Brain microvascular endothelial cell (primary cell): Measurements from ENCODE around the gene STX2.
"Not testable (repeated sequence)": the region's sequence is repeated elsewhere in the genome, so short reads cannot be mapped to it uniquely, and the experiment has no call there.

ENCODE experiments used
- DNase-seq: peaks from one replicate; pipeline ENCODE4 v3.0.0-alpha.2; 2020
- H3K27ac ChIP-seq: fragments of 250-450 bp; sonication (Bioruptor Pico); 2 replicates; pipeline ENCODE4 v1.5.1; 2020; ENCODE audit warnings: mild to moderate bottlenecking, moderate library complexity
- H3K27me3 ChIP-seq: fragments of 250-450 bp; sonication (Bioruptor Pico); replicated peaks from 2 replicates; pipeline ENCODE4 v1.5.1; 2020; ENCODE audit warnings: mild to moderate bottlenecking
- H3K36me3 ChIP-seq: fragments of 250-450 bp; sonication (Bioruptor Pico); replicated peaks from 2 replicates; pipeline ENCODE4 v1.5.1; 2020; ENCODE audit warnings: mild to moderate bottlenecking
- H3K4me3 ChIP-seq: 2 replicates; pipeline ENCODE4 v1.5.1; 2011; ENCODE audit warnings: low read depth, mild to moderate bottlenecking, control low read depth, low read length, moderate library complexity
- CTCF ChIP-seq: IDR thresholded peaks from 2 replicates; pipeline ENCODE4 v1.5.1; 2011; ENCODE audit warnings: low read depth, mild to moderate bottlenecking, moderate library complexity, low read length, control low read depth, inconsistent platforms; ENCODE audit errors: missing control alignments
- in situ Hi-C: cut with HindIII; loops from 2 replicates; pipeline ENCODE4 v1.10.0; 2017; ENCODE audit warnings: low sequenced_read_pairs, low pct_ligation_motif_present

The STX2 gene

GRCh38 chr12:130754234-130754901 is 84.7 kb downstream of the STX2 start:
- Histone ChIP-seq H3K36me3 (no peaks in the 10 kb centered on the region), H3K4me3 (no peak overlapping the region), H3K27me3 (no peaks in the 10 kb centered on the region), H3K27ac (no peak overlapping the region)
- no peak for TF ChIP-seq CTCF
- in situ Hi-C loops, result no loop called here
- no peak for DNase-seq

- Histone ChIP-seq H3K27ac (no peak overlapping the region), H3K27me3 (no peaks in the 10 kb centered on the region)
- DNase-seq, result no peak
Observed at GRCh38 chr12:130752692-130753230, 86.3 kb downstream of the STX2 start.

DNA sequence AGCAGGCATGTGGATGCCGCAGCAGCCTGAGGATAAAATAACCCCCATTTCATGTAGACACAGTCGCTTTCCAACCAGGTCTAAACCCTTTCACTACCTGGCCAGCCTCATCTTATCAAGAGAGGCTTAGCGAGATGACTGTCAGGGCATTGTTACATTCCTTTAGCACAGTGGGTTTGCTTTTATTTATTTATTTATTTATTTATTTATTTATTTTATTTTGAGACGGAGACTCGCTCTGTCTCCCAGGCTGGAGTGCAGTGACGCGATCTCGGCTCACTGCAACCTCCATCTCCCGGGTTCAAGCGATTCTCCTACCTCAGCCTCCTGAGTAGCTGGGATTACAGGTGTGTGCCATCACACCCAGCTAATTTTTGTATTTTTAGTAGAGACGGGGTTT is 87.0 kb downstream of the STX2 start:
- H3K36me3 ChIP-seq, in situ Hi-C loops, H3K27me3 ChIP-seq, H3K27ac ChIP-seq, DNase-seq, H3K4me3 ChIP-seq: not testable (repeated sequence)

More at GRCh38 chr12:130752692-130753230, 86.3 kb downstream of the STX2 start:
- Histone ChIP-seq H3K4me3 (no peak overlapping the region), H3K36me3 (no peaks in the 10 kb centered on the region)
- no peak for TF ChIP-seq CTCF
- in situ Hi-C loops, result no loop called here

- TF ChIP-seq CTCF, result no peak
- Histone ChIP-seq H3K4me3 (no peak overlapping the region), H3K36me3 (no peaks in the 10 kb centered on the region), H3K27me3 (no peaks in the 10 kb centered on the region), H3K27ac (no peak overlapping the region)
- in situ Hi-C loops, result no loop called here
- DNase-seq, result no peak
Observed at GRCh38 chr12:130748786-130749185, 90.3 kb downstream of the STX2 start.

DNA sequence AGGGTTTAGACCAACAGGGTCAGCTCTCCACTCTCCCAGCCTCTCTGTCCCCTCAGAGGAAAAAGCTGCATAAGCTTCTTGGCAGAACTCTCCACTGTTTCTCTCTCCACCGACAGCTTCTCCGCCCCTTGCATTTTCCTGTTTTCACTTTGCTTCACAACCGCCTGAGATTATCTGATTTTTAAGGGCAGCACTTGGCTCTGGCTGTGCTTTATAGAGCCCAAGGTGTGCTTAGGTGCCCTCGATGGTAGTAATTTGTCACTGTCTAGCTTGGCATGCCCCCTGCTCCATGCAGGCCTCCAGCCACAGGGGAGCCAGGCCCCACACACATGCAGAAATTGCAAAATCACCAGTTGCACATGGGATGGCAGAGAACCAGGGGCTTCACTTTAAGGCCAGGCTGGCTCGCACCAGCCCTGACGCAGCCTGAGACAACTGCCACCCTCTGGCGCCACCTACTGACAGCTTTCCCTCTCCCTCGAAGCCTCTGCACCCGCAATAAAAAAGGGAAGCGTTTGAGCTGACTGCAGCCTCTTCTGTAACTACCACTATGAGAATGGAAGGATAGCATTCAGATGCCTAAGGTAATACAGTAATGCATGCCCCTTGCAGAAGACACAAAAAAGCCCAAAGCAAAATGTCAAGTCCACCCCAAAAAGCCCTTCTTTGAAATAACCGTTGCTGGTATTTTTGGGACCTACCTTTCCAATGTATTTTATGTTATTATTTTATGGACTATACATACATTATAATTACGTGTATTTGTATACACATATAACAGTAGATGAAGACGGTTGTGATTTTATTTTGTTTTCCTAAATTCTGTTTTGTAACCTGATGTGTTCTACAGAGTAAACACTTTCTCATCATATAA is 90.9 kb downstream of the STX2 start:
- Histone ChIP-seq H3K27ac (no peak overlapping the region), H3K4me3 (no peak overlapping the region), H3K27me3 (no peaks in the 10 kb centered on the region), H3K36me3 (no peaks in the 10 kb centered on the region)
- peak; percentile 68 for DNase-seq
- in situ Hi-C loops, result no loop called here
- peak; percentile 93 for TF ChIP-seq CTCF

- no peak for TF ChIP-seq CTCF
- no peak overlapping the region for H3K27ac ChIP-seq
- H3K36me3 ChIP-seq, result no peaks in the 10 kb centered on the region
- no peak for DNase-seq
- in situ Hi-C loops, result no loop called here
- no peaks in the 10 kb centered on the region for H3K27me3 ChIP-seq
- no peak overlapping the region for H3K4me3 ChIP-seq
Observed at GRCh38 chr12:130746546-130746945, 92.5 kb downstream of the STX2 start.
